8988T (cell line): ENCODE data around the gene PTPRD.

Source experiments
- DNase-seq: peaks from one replicate; pipeline ENCODE4 v3.0.0; 2011

Gene PTPRD

GRCh38 chr9:9231946-9232345 lies 1380.9 kb downstream of the PTPRD start:
- no peak for DNase-seq

- no peak for DNase-seq
These were observed 1383.5 kb downstream of the PTPRD start for GRCh38 chr9:9229269-9229668.

GRCh38 chr9:9223175-9223574 lies 1389.6 kb downstream of the PTPRD start:
- DNase-seq: no peak

DNA sequence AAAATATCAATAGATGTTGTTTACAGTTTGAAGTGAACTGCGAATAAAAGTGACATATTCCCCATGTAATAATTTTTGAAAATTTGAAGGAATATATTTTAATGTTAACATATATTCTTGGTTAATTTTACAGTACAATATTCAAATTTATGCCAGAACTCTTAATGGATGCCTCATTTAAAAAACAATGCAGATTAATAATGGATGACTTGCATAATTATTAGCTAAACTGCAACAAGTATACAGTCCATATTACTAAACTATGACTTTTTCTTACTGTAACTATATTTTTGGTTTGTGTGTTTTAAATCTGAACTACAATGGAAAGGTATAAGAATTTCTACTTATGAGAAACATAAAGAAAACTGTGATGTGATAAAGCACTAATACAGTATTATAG lies 1390.1 kb downstream of the PTPRD start:
- DNase-seq: no peak

DNA sequence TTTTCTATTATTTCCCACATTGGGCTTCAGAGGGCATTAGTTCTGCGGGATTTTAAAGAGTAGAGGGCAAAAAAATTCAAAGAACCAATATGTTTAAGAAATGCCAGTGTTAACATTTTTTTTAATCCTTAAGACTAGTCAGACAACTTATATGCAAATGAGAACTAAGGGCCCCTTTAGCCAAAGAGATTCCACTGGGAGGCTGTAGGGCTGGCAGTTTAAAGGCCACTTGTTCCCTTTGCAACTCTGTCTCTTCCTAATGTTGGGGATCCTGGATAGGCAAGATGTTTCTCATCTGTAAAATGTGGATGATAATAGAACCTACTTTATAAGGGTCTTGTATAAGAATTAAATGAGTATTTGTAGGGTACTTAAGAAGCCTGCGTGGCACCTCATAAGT lies 1395.9 kb downstream of the PTPRD start:
- no peak for DNase-seq

DNA sequence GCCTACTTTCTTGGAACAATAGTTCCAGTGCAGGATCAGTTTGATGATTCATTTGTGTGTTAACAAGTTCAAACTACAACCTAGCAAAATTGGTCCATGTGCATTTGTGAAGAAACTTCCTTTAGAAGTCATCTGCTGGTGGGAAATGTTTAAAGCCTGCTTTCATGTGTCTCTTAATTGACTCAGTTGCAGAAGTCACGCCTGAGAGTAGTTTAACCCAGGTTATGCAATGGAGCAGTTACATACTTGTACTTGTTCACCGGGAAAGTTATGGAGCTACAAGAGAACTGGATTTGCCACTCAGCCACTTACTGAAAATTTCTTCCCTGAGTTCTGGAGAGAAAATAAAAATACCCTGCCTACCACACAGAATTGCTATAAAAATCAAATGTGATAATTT lies 1397.8 kb downstream of the PTPRD start:
- DNase-seq: no peak

DNA sequence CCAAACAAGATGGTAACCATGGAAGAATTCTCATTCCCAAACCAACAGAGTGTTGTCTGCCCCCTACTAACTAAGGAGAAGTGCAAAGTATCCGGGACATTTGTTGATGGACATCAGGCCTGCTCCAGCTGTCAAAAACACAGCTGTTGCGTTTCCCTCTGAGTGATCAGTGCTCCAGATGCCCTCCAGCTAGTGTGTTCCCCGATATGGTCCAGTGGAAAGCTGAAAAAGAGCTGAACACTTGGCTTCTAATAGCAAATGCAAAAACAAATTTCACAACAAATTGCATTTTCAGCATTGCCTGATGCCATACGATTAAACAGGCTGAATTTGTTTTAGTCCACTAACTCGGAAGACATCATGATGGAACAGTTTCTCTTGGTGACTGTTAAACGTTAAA lies 1398.7 kb downstream of the PTPRD start:
- no peak for DNase-seq

GRCh38 chr9:9212963-9213362 lies 1399.8 kb downstream of the PTPRD start:
- no peak for DNase-seq

DNA sequence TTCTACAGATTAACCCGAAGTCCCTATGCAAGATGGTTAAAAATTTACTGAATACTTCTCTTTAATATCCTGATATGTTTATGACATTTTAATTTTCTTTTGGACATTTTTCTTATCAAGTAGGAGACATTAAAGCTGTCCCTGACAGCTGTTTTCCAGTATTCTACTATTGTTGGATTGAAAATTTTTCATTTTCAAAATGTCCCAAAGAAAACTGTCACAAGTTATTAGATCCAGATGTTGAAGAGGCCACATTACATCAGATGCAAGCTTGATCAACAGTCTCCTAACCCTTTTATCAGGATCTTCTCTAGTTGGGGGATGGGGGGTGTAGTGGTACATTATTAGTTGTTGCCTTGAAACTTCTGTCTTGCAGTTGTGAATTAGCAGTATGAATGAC lies 1410.5 kb downstream of the PTPRD start:
- no peak for DNase-seq

DNA sequence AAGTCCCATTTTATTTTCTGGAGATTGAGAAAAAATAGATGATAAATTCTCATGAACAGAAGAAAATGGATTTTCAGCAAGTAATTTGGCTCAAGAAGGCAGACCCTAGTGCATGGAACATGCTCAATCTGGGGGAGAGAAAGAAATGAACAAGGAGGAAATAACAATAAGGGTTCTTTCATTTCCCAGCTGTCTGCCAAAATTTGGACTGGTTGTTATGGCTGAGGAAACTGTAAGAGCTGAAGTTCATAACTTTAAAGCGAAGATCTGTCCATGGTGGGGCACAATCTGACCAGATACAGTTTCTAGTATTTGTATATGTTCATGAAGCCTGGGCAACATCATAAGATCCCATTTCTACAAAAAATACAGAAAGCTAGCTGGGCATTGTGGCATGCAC lies 1426.7 kb downstream of the PTPRD start:
- no peak for DNase-seq

- no peak for DNase-seq
These were observed 1430.4 kb downstream of the PTPRD start for GRCh38 chr9:9182431-9182830.

DNA sequence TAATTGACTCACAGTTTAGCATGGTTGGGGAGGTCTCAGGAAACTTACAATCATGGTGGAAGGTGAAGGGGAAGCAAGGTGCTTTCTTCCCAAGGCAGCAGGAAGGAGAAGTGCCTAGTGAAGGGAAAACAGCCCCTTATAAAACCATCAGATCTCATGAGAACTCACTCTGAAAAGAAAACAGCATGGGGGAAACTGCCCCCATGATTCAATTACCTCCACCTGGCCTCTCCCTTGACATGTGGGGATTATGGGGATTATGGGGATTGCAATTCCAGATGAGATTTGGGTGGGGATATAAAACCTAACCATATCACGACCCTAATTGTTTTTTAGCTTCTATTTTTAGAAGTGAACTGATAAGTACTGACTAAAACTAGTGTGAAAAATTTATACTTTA lies 1435.7 kb downstream of the PTPRD start:
- no peak for DNase-seq

GRCh38 chr9:9174358-9174757 lies 1438.4 kb downstream of the PTPRD start:
- no peak for DNase-seq

DNA sequence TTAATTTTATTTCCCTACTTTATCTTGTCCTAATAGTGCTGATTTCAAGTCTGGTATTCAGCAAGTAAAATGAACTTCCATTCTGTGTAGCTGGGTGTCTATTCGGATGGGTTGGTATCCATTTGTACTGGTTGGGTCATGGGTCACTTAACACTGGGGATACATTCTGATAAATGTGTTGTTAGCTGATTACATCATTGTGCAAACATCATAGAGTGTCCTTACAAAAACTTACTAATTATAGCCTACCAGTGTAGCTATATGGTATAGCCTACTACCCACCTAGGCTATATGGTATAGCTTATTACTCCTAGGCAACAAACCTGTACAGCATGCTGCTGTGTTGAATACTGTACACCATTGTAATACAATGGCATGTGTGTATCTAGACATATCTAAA lies 1439.5 kb downstream of the PTPRD start:
- DNase-seq: no peak

DNA sequence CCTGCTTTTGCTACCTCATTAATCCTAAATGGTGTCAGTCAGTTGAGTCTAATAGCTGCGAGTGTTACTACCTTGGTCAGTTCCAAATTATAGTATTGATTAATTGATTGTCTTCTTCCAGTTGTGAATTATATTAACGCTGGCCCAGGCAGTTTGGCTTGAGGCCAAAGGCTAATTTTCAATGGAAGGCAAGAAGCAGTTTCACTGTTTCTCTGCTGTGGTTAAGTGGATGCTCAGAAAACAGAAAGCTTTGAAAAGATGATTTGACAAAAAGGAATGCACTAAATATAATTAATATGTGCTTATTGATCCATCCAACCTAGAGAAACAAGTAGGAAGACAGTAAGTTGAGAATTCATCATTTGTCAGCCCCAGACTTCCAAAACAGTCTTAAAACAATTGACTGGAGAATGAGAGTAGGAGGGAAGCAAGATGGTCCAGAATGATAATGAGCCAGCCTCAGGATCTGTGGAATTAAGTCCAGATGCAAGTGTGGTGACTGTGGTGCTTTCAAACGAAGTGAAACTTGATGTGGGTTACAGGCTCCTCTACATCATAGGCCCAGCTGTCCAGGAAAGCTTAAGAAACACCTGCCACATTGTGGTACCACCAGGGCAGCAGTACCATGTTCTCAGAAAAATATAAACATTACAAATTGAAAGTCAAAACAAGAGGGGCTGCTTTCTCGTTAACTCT lies 1442.2 kb downstream of the PTPRD start:
- DNase-seq: no peak

DNA sequence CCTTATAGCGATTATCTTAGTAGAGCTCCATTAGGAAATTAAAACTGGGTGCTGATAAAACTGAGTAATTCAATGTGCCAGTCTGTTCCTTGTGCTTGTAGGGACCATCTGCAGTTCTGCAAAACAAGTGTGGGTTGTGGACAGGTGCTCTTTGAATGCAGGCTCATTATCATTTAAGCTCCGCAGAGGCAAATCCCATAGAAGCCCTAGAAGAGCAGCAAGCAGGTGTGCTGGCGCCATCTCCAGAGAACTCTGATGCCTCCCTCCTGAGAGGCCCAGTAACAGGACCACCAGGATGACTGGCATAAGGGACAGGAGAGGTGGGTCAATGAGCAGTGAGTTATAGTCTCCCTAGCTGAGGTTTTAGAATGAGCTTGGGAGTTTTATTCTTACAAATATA lies 1470.8 kb downstream of the PTPRD start:
- no peak for DNase-seq

DNA sequence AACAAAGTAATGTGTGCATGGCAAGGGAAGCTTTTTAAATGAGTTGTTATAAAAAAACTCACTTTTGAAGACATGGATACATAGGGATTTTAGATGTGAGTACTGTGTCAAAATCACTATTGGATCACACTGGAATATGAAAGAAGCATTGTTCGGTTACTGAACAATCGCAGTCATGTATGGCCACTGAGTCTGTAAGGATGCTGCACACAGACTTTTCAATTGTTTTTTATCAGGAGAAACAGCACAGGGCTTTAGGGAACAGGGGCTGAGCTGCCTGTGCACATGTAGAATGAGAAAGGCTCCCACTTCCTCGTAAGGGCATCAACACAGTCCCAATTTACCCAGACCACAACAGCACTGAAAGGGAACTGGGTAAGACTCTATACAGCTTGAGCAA lies 1479.3 kb downstream of the PTPRD start:
- no peak for DNase-seq

GRCh38 chr9:9124616-9125015 lies 1488.2 kb downstream of the PTPRD start:
- DNase-seq: no peak

DNA sequence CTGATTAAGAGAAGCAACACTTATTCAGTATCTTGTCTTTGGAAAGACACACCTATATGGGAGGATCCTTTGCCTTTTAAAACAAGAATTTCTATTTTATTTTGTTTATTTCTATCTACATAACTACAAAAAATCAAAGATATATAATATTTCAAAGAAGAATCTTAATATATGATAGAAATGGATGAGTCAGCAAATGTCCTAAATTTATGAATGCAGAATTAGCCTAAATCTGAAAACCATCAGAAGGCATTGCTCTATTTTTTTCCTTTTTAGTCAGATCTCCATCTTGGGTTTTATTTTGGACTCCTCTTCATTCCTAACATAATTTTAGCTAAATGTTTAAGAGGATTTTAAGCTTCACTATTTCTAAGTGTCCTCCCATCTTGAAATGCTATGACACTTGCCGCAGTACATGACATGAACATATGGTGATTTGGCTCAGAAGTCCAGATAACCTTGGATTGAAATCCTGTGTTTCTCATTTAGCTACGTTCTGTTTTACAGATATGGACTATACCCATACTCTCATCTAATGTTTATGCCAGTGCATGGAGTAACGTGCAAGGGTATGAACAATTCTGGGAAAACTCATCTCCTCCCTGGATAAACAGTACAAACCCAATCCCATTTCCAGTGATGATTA lies 1490.4 kb downstream of the PTPRD start:
- no peak for DNase-seq

- DNase-seq: no peak
These were observed 1494.9 kb downstream of the PTPRD start for GRCh38 chr9:9117866-9118265.

DNA sequence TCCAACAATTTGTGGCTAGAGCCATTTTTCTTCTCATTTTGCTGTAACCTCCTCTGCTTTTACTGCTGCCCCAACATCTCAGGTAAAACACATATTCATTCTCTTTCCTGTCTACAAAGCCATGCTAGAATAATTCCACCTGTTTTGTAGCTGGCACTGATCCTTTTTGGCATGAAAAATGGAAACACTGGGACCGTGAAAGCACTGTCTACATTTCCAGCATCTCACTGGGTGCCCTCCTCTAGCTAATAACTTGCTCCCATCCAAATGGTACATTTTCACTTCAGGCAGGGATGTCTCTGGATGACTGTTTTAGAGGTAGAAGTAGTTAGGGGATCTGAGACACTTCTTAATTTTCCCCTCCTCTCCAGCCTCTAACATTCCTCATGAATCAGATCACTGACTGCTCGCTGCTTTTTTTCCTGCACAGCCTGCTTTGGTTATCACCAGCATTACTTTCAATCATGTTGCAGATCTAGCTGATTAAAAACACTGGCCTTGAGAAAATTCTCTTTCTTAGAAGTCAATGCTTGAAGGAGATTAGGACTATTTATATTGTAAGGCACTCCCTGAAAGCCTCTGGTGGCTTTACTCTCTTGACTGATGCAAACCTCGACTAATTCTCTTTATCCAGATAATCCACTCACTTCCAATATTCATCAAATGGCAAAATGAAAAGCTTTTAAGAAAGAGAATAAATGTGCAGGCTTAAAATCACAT lies 1500.6 kb downstream of the PTPRD start:
- DNase-seq: no peak

GRCh38 chr9:9108641-9109040 lies 1504.2 kb downstream of the PTPRD start:
- DNase-seq: no peak

DNA sequence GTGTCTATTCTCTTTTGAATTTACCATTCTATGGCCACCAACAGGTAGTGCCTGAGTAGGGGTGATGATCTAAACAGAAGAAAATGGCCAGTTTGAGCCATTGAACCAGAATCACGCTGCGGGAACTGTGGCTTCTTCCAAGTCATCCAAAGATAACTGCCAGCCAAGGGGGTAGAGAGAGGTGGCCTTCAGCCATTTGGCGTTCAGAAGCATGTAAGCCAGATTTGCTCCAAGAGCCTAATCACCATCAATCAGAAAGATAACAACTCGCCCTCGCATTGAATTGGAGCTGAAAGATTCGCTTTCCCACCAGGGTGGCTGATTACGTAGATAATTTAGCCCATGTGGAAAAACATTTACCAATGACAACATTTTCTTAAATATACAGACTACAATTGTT lies 1510.5 kb downstream of the PTPRD start:
- no peak for DNase-seq

DNA sequence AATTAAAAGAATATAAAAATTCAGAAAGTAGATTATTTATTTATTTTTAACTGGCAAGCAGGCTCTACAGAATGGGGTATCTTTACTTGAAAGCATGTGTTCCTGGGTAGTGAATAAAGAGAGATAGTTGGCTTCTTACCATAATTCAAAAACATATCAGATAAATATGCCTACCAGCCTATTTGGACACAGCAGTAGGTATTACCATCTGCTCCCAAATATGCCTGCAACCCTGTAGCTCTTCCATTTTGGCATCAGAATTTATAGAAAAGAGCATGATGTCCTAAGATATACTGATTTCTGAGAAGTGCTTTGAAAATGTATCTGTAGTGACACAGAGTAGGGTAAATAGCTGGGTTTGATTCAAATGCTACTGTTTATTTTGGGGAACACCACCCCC lies 1512.7 kb downstream of the PTPRD start:
- DNase-seq: no peak
